Stomach smooth muscle (tissue), 2 donors: ENCODE results near the gene ALG2.

Source experiments
- H3K27ac ChIP-seq: one replicate; pipeline ENCODE4 v1.7.0; 2013; ENCODE audit warnings: mild to moderate bottlenecking, low read length, inconsistent platforms
- H3K27me3 ChIP-seq, 2 donors: one replicate each; pipeline ENCODE4 v1.7.0; 2013; ENCODE audit warnings: low read length in 2 of 2; ENCODE audit not compliant: insufficient read depth in 2 of 2, control insufficient read depth in 1 of 2
- H3K36me3 ChIP-seq, 2 donors: one replicate each; pipeline ENCODE4 v1.7.0; 2013; ENCODE audit warnings: low read length in 2 of 2; ENCODE audit not compliant: control insufficient read depth in 2 of 2, insufficient read depth in 2 of 2
- H3K4me1 ChIP-seq: one replicate; pipeline ENCODE4 v1.7.0; 2013; ENCODE audit warnings: low read length; ENCODE audit not compliant: control insufficient read depth, insufficient read depth
- H3K4me3 ChIP-seq, 2 donors: one replicate each; pipeline ENCODE4 v1.7.0; 2013; ENCODE audit warnings: low read length in 2 of 2
- H3K9ac ChIP-seq, 2 donors: one replicate each; pipeline ENCODE4 v1.7.0; 2013; ENCODE audit warnings: low read length in 2 of 2, mild to moderate bottlenecking in 1 of 2
- H3K9me3 ChIP-seq, 2 donors: one replicate each; pipeline ENCODE4 v1.7.0; 2013; ENCODE audit warnings: low read length in 2 of 2; ENCODE audit not compliant: control insufficient read depth in 2 of 2
- donor health status: healthy.
- donor health status: Pancreatic carcinoma.

The ALG2 gene

DNA sequence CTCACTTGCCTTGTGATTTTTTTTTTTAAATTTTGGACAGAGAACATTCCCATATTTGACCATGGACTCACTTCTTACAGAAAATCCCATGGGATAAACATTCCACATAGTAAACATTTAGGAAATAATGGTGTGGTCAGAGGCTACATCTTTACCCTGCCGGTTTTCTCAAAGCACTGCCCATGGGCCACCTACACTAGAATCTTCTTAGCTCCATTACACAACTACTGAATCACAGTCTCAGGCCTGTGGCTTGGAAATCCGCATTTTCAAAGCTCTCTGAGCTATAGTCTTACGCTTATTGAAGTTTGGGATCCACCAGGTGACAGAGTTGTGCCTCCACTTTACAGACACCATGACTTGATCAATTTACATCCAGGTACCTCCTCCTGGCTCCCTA lies 39.4 kb downstream of the ALG2 start:
- H3K4me1 ChIP-seq: peaks cover 14% of the 10 kb centered on the region
- H3K36me3 ChIP-seq: no peaks in the 10 kb centered on the region
- H3K9ac ChIP-seq: no peak overlapping the region
- H3K27ac ChIP-seq: no peak overlapping the region
- no peaks in the 10 kb centered on the region for H3K9me3 ChIP-seq
- no peaks in the 10 kb centered on the region for H3K27me3 ChIP-seq
- H3K4me3 ChIP-seq: no peak overlapping the region

DNA sequence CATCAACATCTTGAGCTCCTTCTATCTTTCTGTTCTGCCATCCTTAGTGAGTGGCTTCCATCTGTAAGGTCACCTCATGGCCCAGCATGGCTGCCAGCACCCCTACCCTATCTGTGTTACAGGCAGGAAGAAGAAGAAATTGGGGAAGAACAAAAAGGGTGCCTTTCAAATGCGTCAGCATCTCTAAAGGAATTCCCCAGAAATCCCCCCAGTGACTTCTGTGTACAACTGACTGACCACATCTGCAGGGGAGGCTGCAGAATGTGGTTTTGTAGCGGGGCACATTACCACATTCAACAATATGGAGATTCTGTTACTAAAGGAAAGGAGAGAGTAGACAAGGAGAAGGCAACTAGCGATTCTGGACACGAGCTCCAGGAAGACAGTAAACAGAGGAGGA lies 40.1 kb downstream of the ALG2 start:
- Histone ChIP-seq H3K27me3 (no peaks in the 10 kb centered on the region), H3K4me1 (peaks cover 14% of the 10 kb centered on the region), H3K9ac (no peak overlapping the region), H3K4me3 (no peak overlapping the region), H3K9me3 (no peaks in the 10 kb centered on the region), H3K27ac (no peak overlapping the region), H3K36me3 (no peaks in the 10 kb centered on the region)

DNA sequence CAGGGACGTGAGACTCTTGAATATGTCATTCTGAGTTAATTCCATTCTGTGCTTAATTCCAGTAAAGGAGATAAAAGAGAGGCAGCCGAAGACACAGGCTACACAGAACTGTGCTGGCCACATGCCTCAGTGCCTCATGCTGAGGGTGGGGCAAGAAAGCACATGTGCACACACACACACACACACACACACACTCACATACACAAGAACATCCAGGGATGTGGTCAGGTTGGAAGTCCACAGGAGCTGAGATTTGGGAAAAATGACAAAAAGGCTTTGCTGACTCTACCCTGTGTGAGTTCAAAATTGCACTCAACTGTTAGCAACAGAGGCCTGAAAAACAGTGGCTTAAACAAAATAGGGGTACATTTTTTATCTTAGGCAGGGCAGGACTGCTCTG lies 40.5 kb downstream of the ALG2 start:
- H3K9ac ChIP-seq: no peak overlapping the region
- H3K27me3 ChIP-seq: no peaks in the 10 kb centered on the region
- H3K4me3 ChIP-seq: no peak overlapping the region
- H3K9me3 ChIP-seq: no peaks in the 10 kb centered on the region
- H3K27ac ChIP-seq: no peak overlapping the region
- no peaks in the 10 kb centered on the region for H3K36me3 ChIP-seq
- H3K4me1 ChIP-seq: peaks cover 14% of the 10 kb centered on the region

DNA sequence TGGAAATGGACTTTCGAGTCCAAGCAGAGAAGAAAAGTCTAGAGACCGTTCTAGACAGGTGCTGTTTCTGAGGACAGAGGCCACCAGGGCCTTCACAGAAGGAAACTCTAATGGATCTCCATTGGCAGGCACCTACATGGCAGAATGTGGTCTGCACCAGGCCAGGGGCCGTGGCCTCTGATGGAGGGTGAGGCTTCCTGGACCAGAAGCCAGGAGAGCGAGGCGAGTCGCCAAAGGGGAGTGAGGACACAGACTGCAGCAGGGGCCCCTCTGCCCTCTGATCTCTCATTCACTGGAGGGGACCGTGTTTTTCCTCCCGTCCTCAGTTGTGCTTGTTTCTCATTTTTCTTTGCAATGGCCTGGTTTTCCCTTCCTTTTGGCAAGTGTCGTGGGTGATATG lies 41.1 kb downstream of the ALG2 start:
- Histone ChIP-seq H3K27me3 (no peaks in the 10 kb centered on the region), H3K9ac (no peak overlapping the region), H3K27ac (no peak overlapping the region), H3K4me1 (peaks cover 14% of the 10 kb centered on the region), H3K9me3 (no peaks in the 10 kb centered on the region), H3K36me3 (no peaks in the 10 kb centered on the region), H3K4me3 (no peak overlapping the region)

DNA sequence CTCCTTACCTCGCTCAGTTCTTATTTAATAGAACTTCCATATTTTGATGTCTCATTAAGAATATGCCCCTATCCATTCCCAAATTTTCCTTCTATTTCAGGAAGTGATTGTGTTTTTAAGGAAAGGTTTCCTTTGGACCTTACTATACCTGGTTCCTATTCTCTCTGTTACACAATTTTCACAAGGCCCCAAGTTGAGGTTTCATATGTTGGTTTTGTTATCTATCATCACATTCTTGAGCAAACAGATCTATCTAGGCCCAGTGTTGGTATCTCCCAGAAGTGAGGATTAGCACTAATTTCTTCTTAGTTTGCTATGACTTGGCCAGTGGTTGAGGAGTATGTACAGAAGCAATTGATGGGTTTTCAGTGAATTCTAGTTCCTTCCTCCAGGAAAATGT lies 41.5 kb downstream of the ALG2 start:
- Histone ChIP-seq H3K36me3 (no peaks in the 10 kb centered on the region), H3K27ac (no peak overlapping the region), H3K4me1 (peaks cover 13% of the 10 kb centered on the region), H3K27me3 (no peaks in the 10 kb centered on the region), H3K9ac (no peak overlapping the region), H3K4me3 (no peak overlapping the region), H3K9me3 (no peaks in the 10 kb centered on the region)

DNA sequence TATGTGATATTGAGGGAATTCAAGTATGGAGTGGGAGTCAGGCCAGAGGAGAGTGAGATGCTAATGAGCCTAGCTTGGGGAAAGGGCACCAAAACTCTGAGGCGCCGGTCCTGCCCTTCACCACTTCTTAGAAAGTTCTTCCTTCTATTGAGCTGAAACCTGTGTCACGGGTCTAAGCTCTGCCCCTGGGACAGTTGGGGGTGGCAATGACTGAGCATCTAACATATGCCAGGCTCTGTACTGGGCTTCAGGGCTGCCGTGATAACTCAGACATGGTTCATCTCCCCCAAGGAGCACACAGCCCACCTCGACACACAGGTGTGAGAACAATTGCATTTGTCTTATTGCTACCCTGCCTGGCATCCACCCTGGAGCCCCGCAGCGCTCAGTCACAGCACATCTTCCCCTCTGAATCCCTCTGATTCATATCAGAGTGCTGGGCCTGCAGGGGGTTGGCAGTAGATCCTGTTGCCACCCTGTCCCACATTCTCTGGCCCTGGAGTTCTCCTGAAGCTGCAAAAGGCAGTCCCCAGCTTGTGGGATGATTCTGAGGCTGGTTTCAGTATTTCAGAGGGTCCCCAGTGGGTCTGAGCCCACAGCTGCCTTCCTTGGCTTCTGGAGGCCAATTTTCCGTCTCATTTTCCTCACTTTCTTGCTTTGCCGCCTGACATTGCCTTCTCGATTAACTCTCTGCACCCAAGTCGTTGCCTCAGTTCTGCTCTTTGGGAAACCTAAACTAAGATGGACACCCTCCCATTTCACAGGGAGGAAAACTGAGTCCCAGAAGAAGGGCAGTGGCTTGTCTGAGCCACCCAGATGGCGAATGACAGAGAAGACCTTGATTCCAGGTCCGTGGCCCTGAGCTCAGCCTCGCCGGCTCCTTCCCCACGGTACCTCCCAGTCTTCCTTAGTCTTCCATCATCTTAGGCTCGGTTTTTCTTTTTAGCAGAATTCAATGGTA lies 42.5 kb downstream of the ALG2 start:
- H3K36me3 ChIP-seq: no peaks in the 10 kb centered on the region
- H3K9ac ChIP-seq: no peak overlapping the region
- peaks cover 4% of the 10 kb centered on the region for H3K4me1 ChIP-seq
- H3K9me3 ChIP-seq: no peaks in the 10 kb centered on the region
- H3K27me3 ChIP-seq: no peaks in the 10 kb centered on the region
- no peak overlapping the region for H3K4me3 ChIP-seq
- no peak overlapping the region for H3K27ac ChIP-seq

GRCh38 chr9:99177576-99178366 lies 44.0 kb downstream of the ALG2 start:
- Histone ChIP-seq H3K27ac (no peak overlapping the region), H3K4me1 (no peaks in the 10 kb centered on the region), H3K4me3 (no peak overlapping the region), H3K27me3 (no peaks in the 10 kb centered on the region), H3K9ac (no peak overlapping the region), H3K9me3 (no peaks in the 10 kb centered on the region), H3K36me3 (no peaks in the 10 kb centered on the region)

- Histone ChIP-seq H3K27ac (no peak overlapping the region), H3K36me3 (no peaks in the 10 kb centered on the region), H3K9ac (no peak overlapping the region), H3K4me1 (no peaks in the 10 kb centered on the region), H3K9me3 (no peaks in the 10 kb centered on the region), H3K27me3 (peaks cover 0 to 3% of the 10 kb centered on the region in 2 donors), H3K4me3 (no peak overlapping the region)
Observed at GRCh38 chr9:99176527-99177013, 45.2 kb downstream of the ALG2 start.

DNA sequence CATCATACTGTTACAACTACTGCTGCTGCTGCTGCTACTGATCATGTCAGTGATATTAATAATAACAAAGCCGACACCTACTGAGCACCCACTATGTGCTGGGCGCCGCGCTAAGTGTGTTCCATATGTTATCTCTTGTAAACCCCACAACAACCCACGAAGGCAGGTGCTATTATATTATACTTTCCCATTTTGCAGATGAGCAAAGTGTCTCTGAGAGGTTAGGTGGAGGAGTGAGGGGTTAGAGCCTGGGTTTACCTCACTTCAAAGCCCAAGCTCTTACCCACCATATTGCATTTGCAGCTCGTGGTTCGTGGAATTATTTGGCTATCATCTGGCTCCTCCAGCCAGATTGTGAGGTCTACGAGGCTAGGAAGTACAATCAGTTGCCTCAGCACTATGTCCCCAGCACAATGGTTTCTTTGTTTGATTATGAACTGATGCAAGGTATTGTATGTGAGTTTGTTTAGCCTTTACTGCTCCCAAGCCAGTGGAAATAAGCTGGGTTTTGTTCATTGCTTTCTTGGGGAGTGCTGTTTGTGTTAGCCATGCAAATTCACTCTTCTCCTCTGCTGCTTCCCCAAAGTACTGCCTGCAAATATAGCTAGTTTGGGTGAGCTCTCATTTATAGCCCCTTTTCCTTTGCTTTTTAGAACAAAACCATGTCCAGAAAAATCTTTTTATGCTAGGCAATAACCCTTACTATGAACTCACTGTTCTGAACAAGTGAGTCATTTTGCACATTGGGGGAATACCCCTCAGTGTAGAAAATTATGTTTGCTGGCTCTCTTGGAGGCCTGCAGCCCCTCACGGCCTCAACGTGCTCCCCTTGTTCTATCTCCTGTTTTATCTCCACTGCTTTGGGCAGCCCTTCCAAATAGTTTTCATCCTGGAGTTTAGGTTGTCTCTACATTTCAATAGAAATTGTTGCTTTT lies 47.9 kb downstream of the ALG2 start:
- no peaks in the 10 kb centered on the region for H3K36me3 ChIP-seq
- H3K27ac ChIP-seq: no peak overlapping the region
- no peak overlapping the region for H3K9ac ChIP-seq
- no peak overlapping the region for H3K4me3 ChIP-seq
- peaks cover 0 to 11% of the 10 kb centered on the region in 2 donors for H3K27me3 ChIP-seq
- no peaks in the 10 kb centered on the region for H3K4me1 ChIP-seq
- H3K9me3 ChIP-seq: no peaks in the 10 kb centered on the region
